ENCODE measurements around the gene BFSP2.

BFSP2 gene, protein sequence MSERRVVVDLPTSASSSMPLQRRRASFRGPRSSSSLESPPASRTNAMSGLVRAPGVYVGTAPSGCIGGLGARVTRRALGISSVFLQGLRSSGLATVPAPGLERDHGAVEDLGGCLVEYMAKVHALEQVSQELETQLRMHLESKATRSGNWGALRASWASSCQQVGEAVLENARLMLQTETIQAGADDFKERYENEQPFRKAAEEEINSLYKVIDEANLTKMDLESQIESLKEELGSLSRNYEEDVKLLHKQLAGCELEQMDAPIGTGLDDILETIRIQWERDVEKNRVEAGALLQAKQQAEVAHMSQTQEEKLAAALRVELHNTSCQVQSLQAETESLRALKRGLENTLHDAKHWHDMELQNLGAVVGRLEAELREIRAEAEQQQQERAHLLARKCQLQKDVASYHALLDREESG

DNA sequence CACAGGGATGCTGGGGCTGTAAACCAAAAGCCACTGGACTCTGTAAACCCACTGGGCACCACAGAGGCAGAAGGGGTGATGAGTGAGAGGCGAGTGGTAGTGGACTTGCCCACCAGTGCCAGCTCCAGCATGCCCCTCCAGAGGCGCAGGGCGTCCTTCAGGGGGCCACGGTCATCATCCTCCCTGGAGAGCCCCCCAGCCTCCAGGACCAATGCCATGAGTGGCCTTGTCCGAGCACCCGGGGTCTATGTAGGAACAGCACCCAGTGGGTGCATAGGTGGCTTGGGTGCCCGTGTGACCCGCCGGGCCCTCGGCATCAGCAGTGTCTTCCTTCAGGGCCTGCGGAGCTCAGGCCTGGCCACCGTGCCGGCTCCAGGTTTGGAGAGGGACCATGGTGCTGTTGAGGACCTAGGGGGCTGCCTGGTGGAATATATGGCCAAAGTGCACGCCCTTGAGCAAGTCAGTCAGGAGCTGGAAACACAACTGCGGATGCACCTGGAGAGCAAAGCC lies at the start of gene BFSP2:
Gene BFSP2, plus strand, starts transcription at position 51 of the 510 bp plus-strand sequence. Its CDS starts 28 bp downstream, at position 79.
- no peak for DNase-seq

DNA sequence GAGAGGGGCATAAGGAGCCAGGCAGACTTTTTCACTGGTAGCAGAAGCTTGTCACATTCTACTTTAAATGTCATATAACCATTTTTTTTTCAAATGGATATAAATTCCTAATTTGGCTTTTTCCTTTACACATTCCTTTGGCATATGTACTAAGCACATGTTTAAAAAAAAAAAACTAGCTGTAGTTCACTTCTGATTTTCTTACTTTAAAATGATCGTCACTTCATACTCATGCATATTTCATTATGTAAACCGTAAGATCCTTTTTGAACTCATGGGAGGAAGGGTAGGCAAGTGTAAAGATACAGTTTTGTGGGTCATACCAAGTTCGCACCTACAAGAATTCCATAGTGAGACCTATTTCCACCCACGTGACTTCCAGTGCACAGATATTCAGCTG lies 45.1 kb upstream of the BFSP2 start:
- DNase-seq: no peak

DNA sequence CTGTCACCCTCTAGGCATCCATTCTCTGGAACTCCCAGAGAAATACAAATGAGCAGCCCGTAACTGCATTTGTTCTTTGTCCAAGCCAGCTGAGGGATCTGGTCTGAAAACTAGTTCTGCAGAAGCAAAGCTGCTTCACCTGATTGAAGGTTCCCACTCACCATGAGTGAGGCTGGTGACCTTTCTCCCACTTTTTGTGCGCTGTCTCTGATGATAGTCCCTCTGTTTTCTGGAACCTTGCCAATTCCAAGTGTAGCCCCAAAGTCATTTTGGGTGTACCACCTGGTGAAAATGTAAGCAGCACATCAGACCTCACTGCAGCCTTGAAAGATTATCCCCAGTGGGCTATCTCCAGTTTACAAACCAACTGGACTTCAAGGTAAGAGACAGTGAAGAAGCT lies 39.4 kb upstream of the BFSP2 start:
- no peak for DNase-seq

DNA sequence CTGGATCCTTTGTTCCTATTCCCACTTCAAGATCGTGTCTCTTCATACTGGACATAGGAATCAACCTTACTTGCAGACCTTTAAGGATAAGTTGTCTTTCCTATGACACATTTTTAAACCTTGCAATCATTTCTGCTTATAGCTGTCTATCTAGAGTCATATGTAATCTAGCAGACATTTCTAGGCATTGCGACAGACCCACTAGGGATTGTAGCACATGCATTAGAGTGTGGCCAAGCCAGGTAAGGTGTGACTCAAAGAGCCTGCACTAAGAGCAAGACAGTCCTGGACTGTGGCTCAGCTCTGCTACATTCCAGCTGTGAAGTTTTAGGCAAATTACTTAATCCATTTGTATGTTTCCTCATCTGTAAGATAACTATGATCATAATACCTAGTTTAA lies 38.8 kb upstream of the BFSP2 start:
- no peak for DNase-seq

DNA sequence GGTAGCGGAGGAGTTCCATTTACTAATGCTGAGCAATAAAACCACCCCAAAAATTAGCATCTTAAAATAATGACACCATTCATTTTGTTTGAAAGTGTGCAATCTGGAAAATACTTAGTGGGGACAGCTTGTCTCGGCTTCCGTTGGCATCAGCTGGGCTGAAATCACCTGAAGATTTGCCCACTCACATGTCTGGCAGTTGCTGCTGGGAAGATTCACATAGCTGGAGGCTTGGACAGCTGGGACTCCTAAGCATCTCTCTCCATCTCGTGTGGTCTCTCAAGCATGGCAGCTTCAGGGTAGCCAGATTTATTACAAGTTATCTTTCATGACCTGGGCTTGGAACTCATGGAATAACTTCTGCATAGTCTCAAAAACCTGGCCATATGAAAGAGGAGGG lies 38.4 kb upstream of the BFSP2 start:
- no peak for DNase-seq

DNA sequence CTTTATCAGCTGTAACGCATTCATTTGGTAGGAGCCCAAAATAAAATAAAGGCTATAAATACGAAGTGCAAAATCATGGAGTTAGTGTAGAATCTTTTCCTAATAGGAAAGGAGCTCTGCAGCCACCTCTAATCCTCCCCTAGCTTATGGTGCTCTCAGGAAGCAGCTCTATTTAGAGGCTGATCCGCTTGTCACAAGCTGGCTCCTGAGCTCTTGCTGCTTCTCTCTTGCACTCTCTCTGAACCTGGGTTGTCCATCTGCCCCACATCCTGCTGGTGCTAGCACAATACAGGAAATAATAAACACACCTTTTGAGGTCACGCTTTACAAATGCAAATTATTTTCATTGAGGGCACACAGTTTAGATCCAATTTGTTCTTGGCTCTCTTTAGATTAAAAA lies 37.3 kb upstream of the BFSP2 start:
- no peak for DNase-seq

DNA sequence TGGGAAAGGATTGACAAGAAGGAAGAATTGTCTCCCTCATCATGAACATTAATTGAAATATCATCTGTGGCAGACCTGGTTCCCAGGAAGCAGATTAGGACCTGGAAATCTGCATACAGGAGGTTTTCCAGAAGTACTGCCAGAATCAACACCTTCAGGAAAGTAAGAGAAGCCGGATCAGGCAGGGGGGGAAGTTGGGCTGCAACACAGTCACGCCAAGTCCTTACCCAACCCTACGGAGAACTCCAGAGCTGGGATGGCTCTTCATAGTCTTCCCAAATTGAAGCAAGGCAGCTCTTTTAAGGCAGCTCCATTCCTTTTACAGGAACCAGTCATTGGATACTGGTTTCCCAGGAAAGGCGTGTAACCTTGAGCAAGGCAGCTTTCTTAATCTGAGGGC lies 35.2 kb upstream of the BFSP2 start:
- no peak for DNase-seq

DNA sequence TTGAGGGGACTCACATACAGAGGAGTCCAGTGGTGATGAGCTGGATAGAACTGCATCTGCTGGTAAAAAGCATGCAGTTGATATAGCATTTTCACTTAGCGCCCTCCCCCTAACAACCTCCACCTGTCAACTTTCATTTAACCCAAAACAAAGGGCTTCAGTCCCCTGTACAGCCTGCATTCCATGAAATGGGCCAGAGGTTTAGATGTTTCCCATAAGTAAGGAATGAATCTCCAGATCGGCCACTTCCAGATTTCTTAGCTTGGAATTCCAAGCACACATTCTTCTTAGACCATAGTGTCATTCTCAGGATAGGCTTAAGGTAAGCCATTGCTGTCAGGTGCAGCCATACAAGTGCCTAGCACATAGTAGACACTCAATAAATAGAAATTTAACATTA lies 32.9 kb upstream of the BFSP2 start:
- no peak for DNase-seq

DNA sequence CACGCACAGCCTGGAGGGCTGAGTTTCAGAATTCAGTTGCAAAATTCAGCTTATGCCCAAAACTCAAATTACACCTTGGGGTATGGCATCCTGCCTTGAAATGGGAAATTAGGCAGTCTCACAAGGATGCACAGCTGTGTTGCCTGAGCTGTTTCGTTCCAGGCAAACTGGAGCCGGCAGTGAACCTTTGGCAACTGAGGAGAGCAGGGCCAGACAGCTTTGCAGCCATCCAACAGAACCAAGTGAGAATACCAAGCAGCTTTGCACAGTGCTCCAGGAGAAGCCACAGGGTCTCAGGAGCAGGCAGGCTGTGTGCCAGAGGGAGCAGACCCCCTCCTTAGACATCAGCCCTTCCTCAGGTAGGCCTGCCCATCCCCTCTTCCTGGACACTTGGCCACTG lies 32.5 kb upstream of the BFSP2 start:
- DNase-seq: no peak

DNA sequence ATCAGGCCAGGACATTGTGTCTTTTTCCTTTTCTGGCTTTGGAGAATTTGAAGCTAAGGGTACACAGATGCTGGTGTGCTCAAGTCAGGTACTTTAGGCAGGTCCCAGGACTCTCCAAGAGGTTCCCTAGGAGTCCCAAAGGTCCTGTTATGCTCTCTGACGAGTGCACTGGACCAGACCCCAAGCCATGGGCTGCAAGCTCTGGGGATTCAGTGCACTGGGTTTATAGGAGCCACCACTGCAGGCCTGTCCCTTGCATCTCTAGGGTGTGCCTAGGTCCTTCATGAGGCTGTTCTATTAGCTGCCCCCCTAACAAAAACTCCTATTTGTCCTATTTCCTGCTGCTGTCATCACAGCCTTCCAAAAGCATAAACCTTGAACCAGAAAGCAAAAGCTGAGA lies 31.9 kb upstream of the BFSP2 start:
- no peak for DNase-seq

DNA sequence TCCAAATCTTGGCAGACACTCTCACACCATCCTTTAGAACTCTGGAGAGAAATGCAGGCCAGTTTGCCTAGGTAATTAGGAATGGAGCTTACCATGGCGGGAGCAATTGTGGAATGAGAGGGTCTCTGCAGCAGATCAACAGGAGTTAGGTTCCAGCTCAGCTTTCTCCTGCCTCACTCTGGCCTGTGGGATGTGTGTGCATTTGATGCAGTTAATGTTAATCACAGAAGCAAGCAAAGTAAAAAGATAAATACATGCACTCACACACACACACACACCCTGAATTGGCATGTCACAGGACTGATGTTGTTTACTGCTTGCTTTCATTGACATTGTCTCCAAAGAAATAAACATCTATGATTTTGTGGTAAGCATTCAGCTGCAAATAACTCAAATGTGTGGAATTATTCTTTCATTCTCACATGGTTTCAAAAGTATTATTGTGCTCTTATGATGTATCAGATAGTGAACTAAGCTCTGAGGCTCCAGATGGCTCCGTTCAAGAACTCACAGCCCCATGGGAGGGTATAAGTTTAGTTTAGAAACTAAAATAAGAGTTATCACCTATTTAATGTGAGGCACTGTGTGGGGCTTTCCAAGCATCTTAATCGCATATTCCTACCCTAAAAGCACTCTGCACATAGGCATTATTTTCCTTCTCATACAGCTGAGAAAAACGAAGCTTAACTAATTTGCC lies 31.3 kb upstream of the BFSP2 start:
- no peak for DNase-seq

DNA sequence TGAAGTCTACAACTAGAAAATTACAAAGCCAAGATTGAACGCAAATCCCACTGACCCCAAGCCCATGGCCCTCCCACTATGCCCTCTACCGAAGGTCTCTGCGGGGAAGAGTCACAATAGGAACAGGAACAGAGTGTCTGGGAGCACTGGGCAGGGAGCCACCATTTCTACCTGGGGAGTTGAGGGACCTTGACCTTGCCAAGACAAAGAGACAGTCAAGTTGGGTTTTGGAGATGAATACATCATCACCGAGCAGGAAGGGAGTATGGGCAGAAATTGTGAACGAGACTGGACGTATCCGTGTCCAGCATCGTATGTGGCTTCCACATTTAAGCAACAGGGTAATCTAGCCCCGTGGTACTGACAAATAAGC lies 30.8 kb upstream of the BFSP2 start:
- DNase-seq: no peak

DNA sequence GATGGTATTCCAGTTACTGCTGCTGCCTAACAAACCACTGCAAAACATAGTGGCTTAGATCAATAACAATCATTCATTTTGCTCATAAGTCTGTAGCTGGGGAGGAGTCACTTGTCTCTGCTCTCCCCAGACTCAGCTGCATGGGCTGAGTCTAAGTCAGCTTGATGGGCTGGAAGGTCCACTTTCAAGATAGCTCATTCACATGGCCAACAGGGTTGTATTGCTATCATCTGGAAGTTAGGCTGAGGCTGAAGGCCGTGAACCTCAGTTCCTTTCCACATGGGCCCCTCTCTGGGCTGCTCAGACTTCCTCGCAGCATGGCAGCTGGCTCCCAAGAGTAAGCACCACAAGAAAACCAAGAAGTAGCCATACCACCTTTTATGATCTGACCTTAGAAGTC lies 28.7 kb upstream of the BFSP2 start:
- no peak for DNase-seq

DNA sequence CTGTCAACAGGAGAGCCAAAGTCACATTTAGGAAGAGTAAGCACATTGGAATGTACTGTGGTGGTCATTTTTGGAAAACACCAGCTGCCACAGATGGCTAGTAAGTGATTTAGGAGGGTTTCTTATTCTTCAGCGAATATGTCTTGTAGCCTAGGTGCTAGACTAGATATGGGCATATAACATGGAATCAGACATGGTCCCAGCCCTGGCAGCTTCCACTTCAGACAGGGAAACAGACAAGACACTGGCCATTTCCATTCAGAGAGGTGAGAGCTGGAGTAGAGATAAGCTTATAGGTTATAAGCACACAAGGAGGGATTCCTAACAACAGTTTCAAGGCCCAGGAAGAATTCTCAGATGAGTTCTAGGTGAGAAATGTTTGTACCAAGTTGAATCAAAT lies 28.2 kb upstream of the BFSP2 start:
- no peak for DNase-seq

DNA sequence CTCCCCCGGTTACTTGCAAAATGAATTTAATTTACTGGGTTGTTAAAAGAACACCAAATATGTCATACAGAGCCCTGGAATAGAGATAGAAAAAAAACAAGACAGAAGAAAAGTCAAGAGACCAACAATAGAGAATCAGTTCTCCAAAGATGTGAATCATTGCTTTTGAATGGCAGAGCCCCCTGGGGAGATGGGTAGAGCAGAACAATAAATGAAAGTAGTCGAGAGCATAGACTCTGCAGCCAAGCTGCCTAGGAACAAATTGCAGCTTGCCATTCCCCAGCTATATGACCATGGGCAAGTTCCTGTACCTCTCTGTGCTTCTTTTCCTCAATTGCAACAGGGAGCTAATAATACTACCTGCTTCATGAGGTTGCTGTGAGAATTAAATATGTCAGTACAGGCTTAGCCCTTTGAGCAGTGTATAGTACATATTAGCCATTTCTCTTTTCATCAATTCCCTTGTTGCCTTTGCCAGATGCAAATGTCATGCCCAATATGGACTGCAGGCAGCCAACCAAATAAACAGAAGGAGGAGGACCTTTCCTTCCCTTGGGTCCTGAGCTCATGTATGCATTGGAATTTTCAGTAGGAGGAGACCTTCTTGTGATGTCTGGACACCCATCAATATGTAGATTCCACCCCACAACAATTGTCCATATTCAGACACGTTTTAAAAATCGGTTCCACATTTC lies 25.0 kb upstream of the BFSP2 start:
- DNase-seq: no peak

DNA sequence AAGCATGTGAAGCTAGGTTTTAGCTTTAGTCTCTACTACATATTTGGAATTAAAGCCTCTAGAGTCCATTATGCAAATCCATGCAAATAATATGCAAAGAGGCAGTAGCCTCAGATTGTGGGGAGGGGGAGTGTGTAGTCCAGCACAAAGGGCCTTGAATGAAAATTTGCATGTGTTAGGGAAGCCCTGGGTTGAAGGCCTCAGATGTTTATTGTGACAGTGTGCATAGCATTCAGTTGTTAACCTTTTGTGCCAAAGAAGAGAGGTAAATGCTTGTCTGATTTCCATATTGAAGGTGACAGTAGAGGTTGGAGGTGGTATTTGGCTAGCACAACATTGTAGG lies 24.5 kb upstream of the BFSP2 start:
- DNase-seq: no peak

DNA sequence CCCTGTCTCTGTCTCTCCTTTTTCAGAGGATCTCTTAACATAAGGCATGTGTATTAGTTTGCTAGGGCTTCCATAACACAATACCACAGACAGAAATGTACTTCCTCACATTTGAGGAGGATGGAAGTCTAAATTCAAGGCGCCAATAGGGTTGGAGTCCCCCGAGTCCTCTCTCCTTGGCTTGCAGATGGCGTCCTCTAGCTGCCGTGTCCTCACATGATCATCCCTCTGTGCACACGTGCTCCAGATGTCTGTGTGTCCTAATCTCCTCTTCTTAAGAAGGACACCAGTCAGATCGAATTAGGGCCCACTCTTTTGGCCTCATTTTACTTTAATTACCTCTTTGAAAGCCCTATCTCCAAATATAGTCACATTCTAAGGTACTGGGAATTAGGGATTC lies 23.0 kb upstream of the BFSP2 start:
- no peak for DNase-seq

DNA sequence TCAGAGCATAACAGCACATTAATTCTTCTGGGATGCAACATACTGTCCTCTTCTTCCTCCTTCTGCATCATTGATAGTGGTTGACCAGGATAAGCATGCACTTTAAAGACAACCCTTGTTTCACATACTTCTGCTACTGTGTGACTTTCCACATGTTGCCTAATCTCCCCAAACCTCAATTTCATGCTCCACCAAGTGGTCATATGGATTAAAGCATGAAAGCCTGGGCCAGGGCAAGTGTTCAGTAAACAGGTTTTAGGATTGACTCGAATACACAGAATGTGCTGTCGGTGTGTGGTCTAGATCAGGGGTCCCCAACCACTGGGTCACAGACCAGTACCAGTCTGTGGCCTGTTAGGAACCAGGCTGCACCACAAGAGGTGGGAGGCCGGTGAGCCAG lies 22.5 kb upstream of the BFSP2 start:
- no peak for DNase-seq

DNA sequence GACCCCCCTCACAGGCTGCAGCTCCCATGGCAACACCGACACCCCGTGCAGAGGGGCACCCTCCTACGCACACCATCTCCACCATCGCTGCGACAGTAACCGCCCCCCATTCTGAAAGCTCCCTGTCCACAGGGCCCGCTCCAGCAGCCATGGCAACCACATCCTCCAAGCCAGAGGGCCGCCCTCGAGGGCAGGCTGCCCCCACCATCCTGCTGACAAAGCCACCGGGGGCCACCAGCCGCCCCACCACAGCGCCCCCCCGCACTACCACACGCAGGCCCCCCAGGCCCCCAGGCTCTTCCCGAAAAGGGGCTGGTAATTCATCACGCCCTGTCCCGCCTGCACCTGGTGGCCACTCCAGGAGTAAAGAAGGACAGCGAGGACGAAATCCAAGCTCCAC lies 19.9 kb upstream of the BFSP2 start:
- DNase-seq: no peak

DNA sequence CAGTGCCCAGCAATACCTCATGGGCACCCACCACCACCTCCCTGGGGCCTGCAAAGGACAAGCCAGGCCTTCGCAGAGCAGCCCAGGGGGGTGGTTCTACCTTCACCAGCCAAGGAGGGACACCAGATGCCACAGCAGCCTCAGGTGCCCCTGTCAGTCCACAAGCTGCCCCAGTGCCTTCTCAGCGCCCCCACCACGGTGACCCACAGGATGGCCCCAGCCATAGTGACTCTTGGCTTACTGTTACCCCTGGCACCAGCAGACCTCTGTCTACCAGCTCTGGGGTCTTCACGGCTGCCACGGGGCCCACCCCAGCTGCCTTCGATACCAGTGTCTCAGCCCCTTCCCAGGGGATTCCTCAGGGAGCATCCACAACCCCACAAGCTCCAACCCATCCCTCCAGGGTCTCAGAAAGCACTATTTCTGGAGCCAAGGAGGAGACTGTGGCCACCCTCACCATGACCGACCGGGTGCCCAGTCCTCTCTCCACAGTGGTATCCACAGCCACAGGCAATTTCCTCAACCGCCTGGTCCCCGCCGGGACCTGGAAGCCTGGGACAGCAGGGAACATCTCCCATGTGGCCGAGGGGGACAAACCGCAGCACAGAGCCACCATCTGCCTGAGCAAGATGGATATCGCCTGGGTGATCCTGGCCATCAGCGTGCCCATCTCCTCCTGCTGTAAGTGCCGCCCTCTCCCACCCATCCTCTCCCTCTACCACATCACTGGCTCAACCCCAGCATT lies 19.2 kb upstream of the BFSP2 start:
- no peak for DNase-seq

DNA sequence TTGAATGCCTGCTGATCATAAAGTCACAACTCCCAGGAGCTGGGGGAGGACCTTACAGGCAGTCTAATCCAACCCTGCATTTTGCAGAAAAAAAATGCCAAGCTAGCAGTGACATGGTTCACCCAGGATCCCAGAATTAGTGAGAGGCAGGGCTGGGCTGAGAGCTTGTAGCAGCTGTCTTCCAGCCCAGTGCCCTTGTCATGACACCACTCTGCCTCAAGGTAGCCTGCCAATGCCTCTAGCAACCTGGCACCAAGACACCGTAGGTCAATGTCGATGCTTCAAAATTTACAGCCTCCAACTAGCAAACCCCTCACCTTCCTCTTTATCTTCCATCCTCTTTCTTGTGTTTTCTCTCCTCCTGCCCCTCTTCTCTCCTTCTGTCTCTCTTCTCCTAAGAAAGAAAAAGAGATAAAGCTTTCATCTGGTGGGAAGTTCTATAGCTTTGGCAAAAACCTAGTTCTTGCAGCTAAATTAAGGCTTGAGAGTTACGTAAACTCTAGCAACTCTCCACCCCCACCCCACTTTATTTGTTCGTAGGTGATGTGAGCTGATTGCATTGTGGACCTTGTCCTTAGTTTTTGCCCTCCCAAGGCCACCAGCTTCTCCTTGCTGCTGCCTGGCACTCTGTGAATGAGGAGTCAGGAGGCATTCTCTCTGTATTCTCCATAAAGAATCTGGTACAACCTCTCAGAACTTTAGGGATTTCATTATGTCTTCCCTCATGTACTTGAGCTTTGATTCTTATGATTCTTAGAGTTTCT lies 18.3 kb upstream of the BFSP2 start:
- no peak for DNase-seq

DNA sequence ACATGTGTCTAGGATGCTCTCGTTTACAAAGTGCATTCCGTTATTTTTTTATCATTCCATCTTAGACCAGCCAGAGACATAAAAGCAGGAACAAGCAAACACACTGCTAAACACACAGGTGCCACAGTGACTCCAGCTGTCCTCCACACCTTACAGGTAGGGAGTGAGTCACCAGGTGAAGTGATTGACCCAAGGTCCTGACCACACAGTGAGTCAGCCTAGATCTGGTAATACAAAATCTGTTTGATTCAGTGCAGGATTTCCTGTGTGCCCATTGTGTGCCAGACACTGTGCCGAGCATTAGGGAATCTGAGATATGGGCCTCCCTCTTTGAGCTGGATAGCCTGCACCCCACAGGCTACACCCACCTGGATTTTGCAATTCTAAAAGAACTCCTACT lies 16.7 kb upstream of the BFSP2 start:
- no peak for DNase-seq

DNA sequence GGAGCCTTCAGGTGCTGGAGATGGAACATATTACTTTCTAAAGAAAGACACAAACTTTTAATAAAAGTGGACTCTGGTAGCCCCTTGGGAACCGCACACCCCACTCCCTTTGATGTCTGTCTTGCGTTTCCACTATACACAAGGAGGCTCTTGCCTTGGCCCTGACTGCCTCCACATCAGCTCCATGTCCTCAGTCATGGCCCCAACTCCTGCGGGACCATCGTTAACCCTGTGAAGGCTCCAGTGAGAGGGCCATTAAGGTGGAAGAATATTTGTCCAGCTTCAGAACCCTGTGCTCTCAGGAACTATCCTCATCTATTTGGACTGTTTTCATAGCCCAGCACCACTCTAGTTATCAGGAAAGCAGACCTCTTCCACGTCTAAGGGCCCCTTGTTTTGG lies 16.1 kb upstream of the BFSP2 start:
- no peak for DNase-seq
